Cardiac muscle cell (in vitro differentiated cells and primary cell): ENCODE data around the gene NCBP1. TPM values are rescaled to one million over a fixed set of nuclear protein-coding genes. Genes with fewer than 3 reads are reported as not detected.

ENCODE experiments used
- DNase-seq, 2 donors: peaks; one replicate each; pipeline versions ENCODE4 v3.0.0 to v3.0.0-alpha.2; 2010 to 2017; ENCODE audit warnings: low read depth in 1 of 2, low spot score in 1 of 2
- H3K27ac ChIP-seq: fragments of 200-600 bp; sonication (generic); 2 replicates; pipeline ENCODE4 v1.5.1; 2016
- H3K27me3 ChIP-seq: fragments of 200-600 bp; sonication (generic); 2 replicates; pipeline ENCODE4 v1.6.0; 2016; ENCODE audit warnings: control low read depth
- H3K36me3 ChIP-seq: fragments of 200-600 bp; sonication (generic); 2 replicates; pipeline ENCODE4 v1.5.1; 2016; ENCODE audit warnings: control low read depth
- H3K4me1 ChIP-seq: fragments of 200-600 bp; sonication (generic); 2 replicates; pipeline ENCODE4 v1.8.1; 2017; ENCODE audit warnings: low read depth, mild to moderate bottlenecking, mixed run types
- H3K4me3 ChIP-seq: fragments of 200-600 bp; sonication (generic); 2 replicates; pipeline ENCODE4 v1.5.1; 2016; ENCODE audit warnings: mild to moderate bottlenecking
- H3K9me3 ChIP-seq: fragments of 200-600 bp; sonication (generic); 2 replicates; pipeline ENCODE4 v1.5.1; 2017; ENCODE audit warnings: low read depth, mild to moderate bottlenecking, control low read depth
- polyA plus RNA-seq: library from polyadenylated mRNA; unstranded; fragments of >200 nt; fragmentation: Nextera tagmentation; extraction: Ambion mirVana; gene quantifications from 2 replicates; pipeline ENCODE4 v1.2.1, GENCODE V29; 2016
- total RNA-seq: library from RNA; depleted of rRNA; stranded (reverse); fragments of >200 nt; gene quantifications from 2 replicates; pipeline ENCODE4 v1.2.3, GENCODE V29; 2016
- TF ChIP-seq, protein P1 (sequence below): IDR thresholded peaks from 2 replicates; pipeline ENCODE4 v1.5.1; 2012; ENCODE audit warnings: low read depth, mild to moderate bottlenecking, low read length

The NCBP1 gene
- total and polyA plus RNA-seq, 2 experiments from 2014 or later = 22.1 to 39.2 TPM

DNA sequence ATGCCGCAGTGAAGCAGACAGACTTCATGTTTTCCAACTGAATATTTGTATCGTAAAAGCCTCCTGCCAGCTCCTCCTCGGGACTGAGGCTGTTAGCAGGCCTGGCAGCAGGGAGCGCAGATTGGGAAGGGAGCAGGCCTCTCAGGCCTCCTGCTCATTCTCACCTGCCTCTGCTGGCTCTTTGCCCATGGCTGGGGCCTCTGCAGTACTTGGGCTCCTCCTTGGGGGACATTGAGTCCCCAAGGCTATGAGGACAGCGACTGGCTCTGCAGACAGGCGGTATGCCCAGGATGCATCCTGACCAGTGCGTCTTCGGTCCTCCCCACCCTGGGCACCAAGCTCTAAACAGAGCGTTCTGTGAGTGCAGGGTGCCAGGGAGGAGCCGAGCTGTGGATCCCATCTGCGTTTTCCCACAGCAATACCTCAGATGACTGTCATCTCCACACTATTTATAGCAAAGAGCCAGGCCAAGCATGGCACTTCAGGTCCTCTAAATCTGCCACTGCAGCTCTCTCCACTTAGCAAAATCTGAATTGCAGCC is 39.2 kb upstream of the NCBP1 start:
- no peak overlapping the region for H3K4me3 ChIP-seq
- peak in 1 of 2 donors; percentile 78 for DNase-seq
- peak overlapping the region; percentile 94 for H3K27ac ChIP-seq
- H3K4me1 ChIP-seq = peaks cover 32% of the 10 kb centered on the region
- peaks cover 29% of the 10 kb centered on the region for H3K36me3 ChIP-seq
- no peaks in the 10 kb centered on the region for H3K27me3 ChIP-seq
- H3K9me3 ChIP-seq = no peaks in the 10 kb centered on the region
- TF ChIP-seq, protein P1, sequence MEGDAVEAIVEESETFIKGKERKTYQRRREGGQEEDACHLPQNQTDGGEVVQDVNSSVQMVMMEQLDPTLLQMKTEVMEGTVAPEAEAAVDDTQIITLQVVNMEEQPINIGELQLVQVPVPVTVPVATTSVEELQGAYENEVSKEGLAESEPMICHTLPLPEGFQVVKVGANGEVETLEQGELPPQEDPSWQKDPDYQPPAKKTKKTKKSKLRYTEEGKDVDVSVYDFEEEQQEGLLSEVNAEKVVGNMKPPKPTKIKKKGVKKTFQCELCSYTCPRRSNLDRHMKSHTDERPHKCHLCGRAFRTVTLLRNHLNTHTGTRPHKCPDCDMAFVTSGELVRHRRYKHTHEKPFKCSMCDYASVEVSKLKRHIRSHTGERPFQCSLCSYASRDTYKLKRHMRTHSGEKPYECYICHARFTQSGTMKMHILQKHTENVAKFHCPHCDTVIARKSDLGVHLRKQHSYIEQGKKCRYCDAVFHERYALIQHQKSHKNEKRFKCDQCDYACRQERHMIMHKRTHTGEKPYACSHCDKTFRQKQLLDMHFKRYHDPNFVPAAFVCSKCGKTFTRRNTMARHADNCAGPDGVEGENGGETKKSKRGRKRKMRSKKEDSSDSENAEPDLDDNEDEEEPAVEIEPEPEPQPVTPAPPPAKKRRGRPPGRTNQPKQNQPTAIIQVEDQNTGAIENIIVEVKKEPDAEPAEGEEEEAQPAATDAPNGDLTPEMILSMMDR = no peak

DNA sequence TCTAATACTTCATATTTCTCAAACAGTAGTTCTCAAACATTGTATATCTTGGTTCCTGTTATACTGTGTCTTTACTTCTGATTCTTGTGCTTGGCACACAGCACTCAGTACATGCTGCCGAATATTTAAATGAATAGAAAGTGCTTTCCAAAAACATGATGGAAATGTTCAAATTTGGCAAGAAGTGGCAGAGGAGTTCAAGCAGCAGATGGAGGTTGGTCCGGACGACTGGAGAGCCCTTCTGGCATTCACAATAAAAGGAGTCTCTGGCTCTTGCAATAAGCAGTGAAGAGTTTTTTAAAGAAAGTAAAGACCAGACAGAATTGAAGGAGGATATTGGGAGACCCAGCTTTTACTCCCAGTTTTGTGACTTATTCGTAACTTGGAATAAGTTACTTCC is 36.7 kb upstream of the NCBP1 start:
- Histone ChIP-seq H3K9me3 (no peaks in the 10 kb centered on the region), H3K36me3 (peaks cover 39% of the 10 kb centered on the region), H3K4me3 (no peak overlapping the region), H3K4me1 (peaks cover 38% of the 10 kb centered on the region), H3K27me3 (no peaks in the 10 kb centered on the region), H3K27ac (no peak overlapping the region)
- TF ChIP-seq, protein P1 = no peak
- DNase-seq = no peak

DNA sequence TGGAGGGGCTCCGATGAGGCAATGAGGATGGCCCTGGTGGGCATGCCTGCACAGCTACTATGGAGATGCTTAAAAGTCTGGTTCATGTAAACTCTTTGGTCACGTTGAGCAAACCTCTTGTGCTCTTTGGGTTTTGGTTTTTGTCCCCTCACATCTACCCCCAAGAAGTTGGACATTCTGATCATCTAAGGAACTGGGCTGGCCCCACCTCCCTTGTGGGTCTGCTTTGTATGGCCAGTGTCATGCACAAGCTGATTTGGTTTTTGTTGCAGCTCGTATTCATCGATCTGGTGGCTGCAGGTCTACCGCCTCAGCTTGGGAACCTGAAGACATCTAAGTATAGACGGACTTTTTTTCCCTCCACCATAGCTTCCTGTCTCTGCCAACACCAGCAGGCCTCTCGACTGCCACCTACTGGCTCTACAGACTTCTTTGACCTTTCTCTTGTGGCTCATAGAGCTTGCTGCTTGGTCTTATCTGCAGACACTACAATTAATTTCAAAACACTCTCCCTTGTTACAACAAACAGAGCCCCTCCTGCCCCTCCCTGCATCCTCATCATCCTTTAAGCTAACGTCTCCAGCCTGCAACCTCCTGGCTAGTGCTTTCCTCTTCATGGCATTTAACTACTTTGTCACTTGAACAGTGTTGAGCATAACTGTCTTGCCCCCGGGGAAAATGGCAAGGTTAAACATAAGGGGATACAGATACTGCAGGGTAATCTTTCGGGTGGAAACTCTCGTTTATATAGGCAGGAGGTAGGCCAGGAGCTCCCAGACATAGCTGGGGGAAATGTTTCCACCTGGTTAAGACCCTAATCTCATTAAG is 34.9 kb upstream of the NCBP1 start:
- peak; percentile 89 to 90 for DNase-seq
- H3K4me1 ChIP-seq = peaks cover 47% of the 10 kb centered on the region
- H3K27me3 ChIP-seq = no peaks in the 10 kb centered on the region
- H3K36me3 ChIP-seq = peaks cover 34% of the 10 kb centered on the region
- TF ChIP-seq, protein P1 = peak; percentile 95
- H3K9me3 ChIP-seq = no peaks in the 10 kb centered on the region
- peak overlapping the region; percentile 86 for H3K27ac ChIP-seq
- H3K4me3 ChIP-seq = no peak overlapping the region

DNA sequence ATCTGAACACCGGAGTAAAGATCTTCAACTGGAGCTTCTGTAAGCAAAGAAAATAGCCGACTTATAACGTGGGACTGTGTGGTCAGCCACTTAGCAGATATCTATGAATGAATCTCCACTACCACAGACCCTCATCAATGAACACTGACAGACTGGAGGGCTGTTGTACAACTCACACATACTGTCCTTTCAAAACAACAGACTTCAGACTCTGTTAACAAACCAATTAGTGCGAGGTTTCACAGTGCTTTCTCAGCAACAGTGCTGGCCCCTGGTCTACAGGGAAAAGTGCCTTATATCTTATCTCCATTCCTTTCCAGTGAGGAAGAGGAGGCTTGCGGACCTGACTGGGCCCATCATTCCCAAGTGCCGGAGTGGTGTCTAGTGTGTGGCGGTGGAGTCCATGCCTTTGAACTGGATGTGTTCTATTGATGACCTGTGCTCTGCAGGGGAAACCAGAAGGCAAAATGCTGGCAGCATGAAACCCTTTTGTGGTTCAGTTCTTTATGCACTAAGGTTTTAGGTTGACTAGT is 34.2 kb upstream of the NCBP1 start:
- peaks cover 40% of the 10 kb centered on the region for H3K4me1 ChIP-seq
- H3K36me3 ChIP-seq = peaks cover 36% of the 10 kb centered on the region
- no peaks in the 10 kb centered on the region for H3K9me3 ChIP-seq
- DNase-seq = peak in 1 of 2 donors; percentile 2
- H3K27me3 ChIP-seq = no peaks in the 10 kb centered on the region
- TF ChIP-seq, protein P1 = no peak
- no peak overlapping the region for H3K4me3 ChIP-seq
- peak overlapping the region; percentile 86 for H3K27ac ChIP-seq

DNA sequence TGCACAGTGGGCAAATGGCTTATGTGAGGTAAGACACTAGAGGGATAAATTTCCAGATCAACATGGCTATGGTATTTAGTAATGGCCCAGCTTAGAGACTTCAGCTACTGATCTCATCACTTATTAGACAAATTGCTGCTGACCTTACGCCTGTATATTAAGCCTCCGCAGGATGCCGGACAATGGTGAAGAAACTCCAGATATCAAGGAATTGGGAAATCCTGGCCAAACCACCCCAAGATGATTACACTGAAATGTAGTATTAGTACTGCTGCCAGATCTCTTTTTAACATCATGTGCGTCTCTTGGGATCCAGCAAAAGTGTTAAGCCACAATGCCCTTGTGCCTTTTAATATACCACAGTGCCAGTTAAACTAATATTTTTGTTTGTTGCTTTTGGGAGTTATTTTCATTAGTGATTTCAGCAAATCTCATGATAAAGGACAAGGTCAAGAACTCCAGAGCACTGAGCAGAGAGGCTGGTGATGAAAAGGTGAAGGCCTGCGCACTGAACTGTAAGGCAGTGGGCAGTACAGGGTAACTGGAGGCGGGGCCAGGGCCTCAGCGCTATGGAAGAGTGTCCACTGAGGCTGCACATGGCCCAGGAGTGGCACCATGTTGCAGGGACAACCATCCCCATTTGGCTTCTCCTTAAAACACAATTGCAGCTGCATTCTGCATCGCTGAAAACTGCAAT is 32.9 kb upstream of the NCBP1 start:
- peak in 1 of 2 donors; percentile 65 for DNase-seq
- TF ChIP-seq, protein P1 = no peak
- Histone ChIP-seq H3K4me1 (peaks cover 38% of the 10 kb centered on the region), H3K36me3 (peaks cover 41% of the 10 kb centered on the region), H3K9me3 (no peaks in the 10 kb centered on the region), H3K27ac (peak overlapping the region; percentile 86), H3K4me3 (no peak overlapping the region), H3K27me3 (no peaks in the 10 kb centered on the region)
